GM13976 (cell line): ENCODE data around the gene PRKCA.

Experiments
- DNase-seq: peaks from one replicate; pipeline ENCODE4 v3.0.0; 2012; ENCODE audit warnings: low spot score
- in situ Hi-C: fragments of 300-500 bp; cut with MboI; formaldehyde crosslinking; loops from one replicate; pipeline ENCODE4 v1.12.0; 2022; ENCODE audit warnings: low sequenced_read_pairs, mixed read lengths, inconsistent platforms; ENCODE audit not compliant: unreplicated experiment
- TF ChIP-seq, protein P1 (sequence below): IDR thresholded peaks from 2 replicates; pipeline ENCODE4 v1.5.1; 2012; ENCODE audit warnings: borderline replicate concordance, mild to moderate bottlenecking; ENCODE audit not compliant: insufficient read depth; ENCODE audit errors: extremely low read depth, missing control alignments, control extremely low read depth

PRKCA gene

GRCh38 chr17:66676421-66676820 is 374.0 kb downstream of the PRKCA start:
- in situ Hi-C loops, result no loop called here
- DNase-seq, result no peak
- TF ChIP-seq, protein P1, sequence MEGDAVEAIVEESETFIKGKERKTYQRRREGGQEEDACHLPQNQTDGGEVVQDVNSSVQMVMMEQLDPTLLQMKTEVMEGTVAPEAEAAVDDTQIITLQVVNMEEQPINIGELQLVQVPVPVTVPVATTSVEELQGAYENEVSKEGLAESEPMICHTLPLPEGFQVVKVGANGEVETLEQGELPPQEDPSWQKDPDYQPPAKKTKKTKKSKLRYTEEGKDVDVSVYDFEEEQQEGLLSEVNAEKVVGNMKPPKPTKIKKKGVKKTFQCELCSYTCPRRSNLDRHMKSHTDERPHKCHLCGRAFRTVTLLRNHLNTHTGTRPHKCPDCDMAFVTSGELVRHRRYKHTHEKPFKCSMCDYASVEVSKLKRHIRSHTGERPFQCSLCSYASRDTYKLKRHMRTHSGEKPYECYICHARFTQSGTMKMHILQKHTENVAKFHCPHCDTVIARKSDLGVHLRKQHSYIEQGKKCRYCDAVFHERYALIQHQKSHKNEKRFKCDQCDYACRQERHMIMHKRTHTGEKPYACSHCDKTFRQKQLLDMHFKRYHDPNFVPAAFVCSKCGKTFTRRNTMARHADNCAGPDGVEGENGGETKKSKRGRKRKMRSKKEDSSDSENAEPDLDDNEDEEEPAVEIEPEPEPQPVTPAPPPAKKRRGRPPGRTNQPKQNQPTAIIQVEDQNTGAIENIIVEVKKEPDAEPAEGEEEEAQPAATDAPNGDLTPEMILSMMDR, result no peak

DNA sequence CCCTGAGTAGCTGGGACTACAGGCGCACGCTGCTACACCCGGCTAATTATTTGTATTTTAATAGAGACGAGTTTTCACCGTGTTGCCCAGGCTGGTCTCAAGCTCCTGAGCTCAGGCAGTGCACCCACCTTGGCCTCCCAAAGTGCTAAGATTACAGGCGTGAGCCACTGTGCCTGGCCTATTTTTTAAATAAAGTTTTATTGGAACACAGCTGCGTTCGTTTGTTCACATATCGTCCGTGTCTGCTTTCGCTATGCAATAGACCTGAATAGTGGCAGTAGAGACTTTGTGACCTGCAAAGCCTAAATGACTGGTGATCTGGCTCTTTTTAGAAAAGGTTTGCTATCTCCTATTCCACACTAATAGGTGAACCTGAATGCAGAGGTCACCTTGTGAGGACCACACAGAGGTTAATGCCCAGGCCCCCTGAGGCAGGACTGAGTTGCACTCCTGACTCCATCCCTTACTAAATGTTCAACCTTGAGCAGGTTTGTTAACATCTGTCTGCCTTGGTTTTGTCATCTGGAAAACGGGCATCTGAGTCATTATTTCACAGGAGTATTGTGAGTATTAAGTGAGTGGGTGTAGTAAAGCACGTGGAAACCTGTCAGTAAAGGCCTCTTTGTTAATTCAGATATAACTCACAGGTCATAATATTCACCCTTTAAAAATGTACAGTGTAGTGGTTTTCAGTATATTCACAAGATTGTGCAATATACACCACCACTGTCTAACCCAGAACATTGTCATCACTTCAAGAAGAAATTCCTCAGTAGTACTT is 375.0 kb downstream of the PRKCA start:
- no peak for DNase-seq
- TF ChIP-seq, protein P1, result no peak
- in situ Hi-C loops, result no loop called here

- no peak for DNase-seq
- in situ Hi-C loops, result no loop called here
- TF ChIP-seq, protein P1, result no peak
Measured at GRCh38 chr17:66678061-66678460, 375.6 kb downstream of the PRKCA start.

DNA sequence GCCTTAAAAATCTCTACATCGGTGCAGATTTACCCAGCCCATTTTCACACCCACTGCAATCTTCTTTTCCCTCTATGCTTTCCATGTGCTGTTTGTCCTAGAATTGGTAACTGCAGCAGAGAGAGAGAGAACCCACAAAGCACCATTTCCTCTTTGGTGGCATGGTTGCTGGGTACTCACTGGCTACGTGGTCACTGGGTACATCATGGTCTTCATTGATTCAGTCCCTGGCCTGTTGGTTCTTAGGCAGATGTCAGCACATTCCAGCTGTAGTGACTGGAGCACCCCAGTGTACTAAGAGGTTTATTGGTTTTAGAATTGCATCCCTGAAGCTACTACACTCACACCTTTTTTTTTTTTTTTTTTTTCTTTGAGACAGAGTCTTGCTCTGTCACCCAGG is 376.4 kb downstream of the PRKCA start:
- no peak for DNase-seq
- in situ Hi-C loops, result no loop called here
- TF ChIP-seq, protein P1, result no peak

GRCh38 chr17:66679631-66680517 is 377.5 kb downstream of the PRKCA start:
- no peak for DNase-seq
- TF ChIP-seq, protein P1, result no peak
- in situ Hi-C loops, result no loop called here

- TF ChIP-seq, protein P1, result no peak
- in situ Hi-C loops, result no loop called here
Measured at GRCh38 chr17:66682283-66682682, 379.9 kb downstream of the PRKCA start.

More at GRCh38 chr17:66682283-66682682, 379.9 kb downstream of the PRKCA start:
- no peak for DNase-seq
